Body of pancreas (tissue), 4 donors: ENCODE results near the gene PLXDC2.

Experiments
- POLR2A ChIP-seq, 3 donors: fragments of 450-650 bp; IDR thresholded peaks; one replicate each; pipeline ENCODE4 v1.6.1; 2016; ENCODE audit warnings: antibody characterized with exemption in 3 of 3, mild to moderate bottlenecking in 2 of 3
- TF ChIP-seq, protein P1 (sequence below), 7 experiments: fragments of 450-650 bp in 4 of 7; fragments of 200-600 bp in 3 of 7; sonication (generic) in 3 of 7; IDR thresholded peaks; one replicate each; pipeline ENCODE4 v1.5.1; 2016 to 2019; ENCODE audit warnings: antibody characterized with exemption in 7 of 7

DNA sequence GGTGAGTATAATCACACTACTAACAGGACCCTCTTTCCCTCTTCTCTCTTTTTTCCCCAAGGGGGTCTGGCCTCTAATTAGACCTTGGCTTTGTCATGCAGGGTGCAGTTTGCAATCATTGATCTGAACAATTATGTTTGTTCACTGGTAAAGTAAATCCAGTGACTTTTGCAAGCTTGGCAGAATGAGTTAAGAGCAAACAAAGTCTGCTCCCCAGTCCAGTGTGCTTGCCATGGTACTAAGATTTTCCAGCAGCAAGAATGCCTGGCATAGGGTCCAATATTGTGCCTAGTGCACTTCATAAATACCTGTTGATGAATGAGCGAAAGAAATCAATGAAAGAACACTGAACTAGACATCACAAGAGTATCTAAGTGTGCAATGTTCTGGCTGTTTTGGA, 43.9 kb downstream of the PLXDC2 start:
- TF ChIP-seq, protein P1, sequence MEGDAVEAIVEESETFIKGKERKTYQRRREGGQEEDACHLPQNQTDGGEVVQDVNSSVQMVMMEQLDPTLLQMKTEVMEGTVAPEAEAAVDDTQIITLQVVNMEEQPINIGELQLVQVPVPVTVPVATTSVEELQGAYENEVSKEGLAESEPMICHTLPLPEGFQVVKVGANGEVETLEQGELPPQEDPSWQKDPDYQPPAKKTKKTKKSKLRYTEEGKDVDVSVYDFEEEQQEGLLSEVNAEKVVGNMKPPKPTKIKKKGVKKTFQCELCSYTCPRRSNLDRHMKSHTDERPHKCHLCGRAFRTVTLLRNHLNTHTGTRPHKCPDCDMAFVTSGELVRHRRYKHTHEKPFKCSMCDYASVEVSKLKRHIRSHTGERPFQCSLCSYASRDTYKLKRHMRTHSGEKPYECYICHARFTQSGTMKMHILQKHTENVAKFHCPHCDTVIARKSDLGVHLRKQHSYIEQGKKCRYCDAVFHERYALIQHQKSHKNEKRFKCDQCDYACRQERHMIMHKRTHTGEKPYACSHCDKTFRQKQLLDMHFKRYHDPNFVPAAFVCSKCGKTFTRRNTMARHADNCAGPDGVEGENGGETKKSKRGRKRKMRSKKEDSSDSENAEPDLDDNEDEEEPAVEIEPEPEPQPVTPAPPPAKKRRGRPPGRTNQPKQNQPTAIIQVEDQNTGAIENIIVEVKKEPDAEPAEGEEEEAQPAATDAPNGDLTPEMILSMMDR (IDR thresholded peaks at IDR 0.05): no peak
- no peak for TF ChIP-seq POLR2A (IDR thresholded peaks at IDR 0.05)
